Measurements from ENCODE around the gene PTGER4. TPM values are rescaled to one million over a fixed set of nuclear protein-coding genes. Genes with fewer than 3 reads are reported as not detected.

Gene PTGER4
- total and polyA plus RNA-seq, 4 donors: 0.60 to 6.8 (median 2.8) TPM

- Histone ChIP-seq H3K4me1 (ENCODE audit: control insufficient read depth in 4 of 4, insufficient read depth in 4 of 4, low read length in 3 of 4) (no peaks in the 10 kb centered on the region), H3K4me3 (ENCODE audit: low read depth in 1 of 3, low read length in 3 of 3) (no peak overlapping the region), H3K27ac (ENCODE audit: low read depth in 1 of 2, low read length in 2 of 2) (no peak overlapping the region), H3K9ac (ENCODE audit: low read depth in 1 of 2, low read length in 2 of 2) (no peak overlapping the region), H3K27me3 (ENCODE audit: control insufficient read depth in 4 of 4, insufficient read depth in 4 of 4, low read length in 3 of 4) (peaks cover 0 to 9% (median 0%) of the 10 kb centered on the region in 4 donors), H3K9me3 (ENCODE audit: control insufficient read depth in 4 of 4, low read length in 3 of 4) (no peaks in the 10 kb centered on the region), H3K36me3 (ENCODE audit: control insufficient read depth in 4 of 4, insufficient read depth in 3 of 4, low read depth in 1 of 4, low read length in 3 of 4) (no peaks in the 10 kb centered on the region)
- 80% methylated on average over 3 of the region's 3 CpGs for WGBS
- no peak for TF ChIP-seq HNF4G (IDR thresholded peaks at IDR 0.05)
- TF ChIP-seq TAF1 (conservative IDR thresholded peaks at IDR 0.05): no peak
- no peak for TF ChIP-seq HNF4A (conservative IDR thresholded peaks at IDR 0.05)
- TF ChIP-seq RAD21 (IDR thresholded peaks at IDR 0.05): no peak
- TF ChIP-seq SP1 (IDR thresholded peaks at IDR 0.05): no peak
- TF ChIP-seq YY1 (IDR thresholded peaks at IDR 0.05): no peak
- no peak for TF ChIP-seq RXRA (IDR thresholded peaks at IDR 0.05)
- no peak for TF ChIP-seq REST (IDR thresholded peaks at IDR 0.05)
- TF ChIP-seq ATF3 (IDR thresholded peaks at IDR 0.05): no peak
- no peak for TF ChIP-seq CTCF (IDR thresholded peaks at IDR 0.05; ENCODE audit: low read depth, low read length, missing input control)
- no peak for TF ChIP-seq FOXA1 (IDR thresholded peaks at IDR 0.05)
- no peak for TF ChIP-seq JUND (IDR thresholded peaks at IDR 0.05)
- TF ChIP-seq GABPA (IDR thresholded peaks at IDR 0.05 in 1 of 2, conservative IDR thresholded peaks at IDR 0.05 in 1 of 2): no peak
- no peak for TF ChIP-seq FOXA2 (IDR thresholded peaks at IDR 0.05)
- no peak for TF ChIP-seq NR2F2 (IDR thresholded peaks at IDR 0.05)
- no peak for TF ChIP-seq MAX (IDR thresholded peaks at IDR 0.05)
- no peak for TF ChIP-seq ZBTB33 (IDR thresholded peaks at IDR 0.05)
- no peak for TF ChIP-seq EGR1 (IDR thresholded peaks at IDR 0.05; ENCODE audit: low read depth in 2 of 2)
- no peak for DNase-seq (ENCODE audit: low spot score)
Observed at GRCh38 chr5:40665635-40666298, 13.9 kb upstream of the PTGER4 start.
